GM23338 (cell line): ENCODE results near the gene MGME1. TPM values are rescaled to one million over a fixed set of nuclear protein-coding genes. Genes with fewer than 3 reads are reported as not detected.

Experiments used
- ATAC-seq: fragments of 200-7000 bp; cut with Tn5 transposase; 3 replicates; pipeline ENCODE4 v1.9.1; 2020
- DNase-seq: peaks from one replicate; pipeline ENCODE4 v3.0.0-alpha.2; 2015; ENCODE audit warnings: low spot score
- H2AFZ ChIP-seq: fragments of 200-600 bp; sonication (generic); 2 replicates; pipeline ENCODE4 v1.8.0; 2016; ENCODE audit warnings: antibody characterized with exemption, mild to moderate bottlenecking, moderate library complexity
- H3F3A ChIP-seq: fragments of 200-600 bp; sonication (generic); replicated peaks from 2 replicates; pipeline ENCODE4 v1.8.0; 2017; ENCODE audit warnings: antibody characterized with exemption, mixed run types, low read depth
- H3K27ac ChIP-seq: fragments of 200-600 bp; sonication (generic); 2 replicates; pipeline ENCODE4 v1.6.1; 2016; ENCODE audit warnings: low read depth
- H3K27me3 ChIP-seq: fragments of 200-600 bp; sonication (generic); 2 replicates; pipeline ENCODE4 v1.8.0; 2016; ENCODE audit warnings: mild to moderate bottlenecking, mixed run types, moderate library complexity; ENCODE audit not compliant: insufficient read depth
- H3K36me3 ChIP-seq: fragments of 200-600 bp; sonication (generic); 2 replicates; pipeline ENCODE4 v1.8.0; 2016; ENCODE audit warnings: mild to moderate bottlenecking; ENCODE audit not compliant: insufficient read depth
- H3K4me1 ChIP-seq: fragments of 200-600 bp; sonication (generic); 2 replicates; pipeline ENCODE4 v1.8.0; 2016; ENCODE audit warnings: mild to moderate bottlenecking, moderate library complexity; ENCODE audit not compliant: insufficient read depth
- H3K4me2 ChIP-seq: fragments of 200-600 bp; sonication (generic); 2 replicates; pipeline ENCODE4 v1.7.1; 2017; ENCODE audit warnings: mixed run types
- H3K4me3 ChIP-seq: fragments of 200-600 bp; sonication (generic); 2 replicates; pipeline ENCODE4 v1.6.1; 2016; ENCODE audit warnings: mixed run types
- H3K79me2 ChIP-seq: fragments of 200-600 bp; sonication (generic); replicated peaks from 2 replicates; pipeline ENCODE4 v1.8.0; 2017; ENCODE audit warnings: mild to moderate bottlenecking; ENCODE audit not compliant: insufficient read depth
- H3K9me2 ChIP-seq: fragments of 200-600 bp; sonication (generic); 2 replicates; pipeline ENCODE4 v1.8.0; 2017; ENCODE audit not compliant: insufficient read depth
- H4K20me1 ChIP-seq: fragments of 200-600 bp; sonication (generic); replicated peaks from 2 replicates; pipeline ENCODE4 v1.8.0; 2017; ENCODE audit warnings: mild to moderate bottlenecking; ENCODE audit not compliant: insufficient read depth
- H3K27ac Mint-ChIP-seq: 2 replicates; pipeline ENCODE4 v1.8.0; 2020; ENCODE audit warnings: inconsistent platforms, mild to moderate bottlenecking, moderate library complexity, mixed read lengths
- H3K27me3 Mint-ChIP-seq: 3 replicates; pipeline ENCODE4 v1.8.0; 2022; ENCODE audit warnings: low read depth, mild to moderate bottlenecking, moderate library complexity, mixed read lengths, inconsistent platforms; ENCODE audit not compliant: insufficient read depth, poor library complexity
- H3K36me3 Mint-ChIP-seq: 3 replicates; pipeline ENCODE4 v1.8.0; 2021; ENCODE audit warnings: low read depth, mild to moderate bottlenecking, inconsistent platforms, moderate library complexity, mixed read lengths
- H3K4me1 Mint-ChIP-seq: 3 replicates; pipeline ENCODE4 v1.8.0; 2020; ENCODE audit warnings: mild to moderate bottlenecking, inconsistent platforms, mixed read lengths
- H3K4me3 Mint-ChIP-seq: 3 replicates; pipeline ENCODE4 v1.8.0; 2021; ENCODE audit warnings: moderate library complexity, mild to moderate bottlenecking, inconsistent platforms, mixed read lengths
- H3K9me3 Mint-ChIP-seq: 3 replicates; pipeline ENCODE4 v1.8.0; 2020; ENCODE audit warnings: moderate library complexity, mild to moderate bottlenecking, inconsistent platforms, mixed read lengths
- CREB1 ChIP-seq: fragments of 250-450 bp; sonication (Bioruptor Pico); IDR thresholded peaks from 2 replicates; pipeline ENCODE4 v1.5.0; 2020; ENCODE audit warnings: low read depth, mild to moderate bottlenecking, moderate library complexity
- ETS1 ChIP-seq: IDR thresholded peaks from 2 replicates; pipeline ENCODE4 v1.6.1; 2016; ENCODE audit warnings: antibody characterized with exemption
- EZH2 ChIP-seq: fragments of 200-600 bp; sonication (generic); IDR thresholded peaks from one replicate; pipeline ENCODE4 v1.8.0; 2017; ENCODE audit warnings: antibody characterized with exemption, mild to moderate bottlenecking, low read depth; ENCODE audit not compliant: unreplicated experiment
- EZH2phosphoT487 ChIP-seq: fragments of 200-600 bp; sonication (generic); IDR thresholded peaks from one replicate; pipeline ENCODE4 v1.8.1; 2018; ENCODE audit warnings: antibody characterized with exemption; ENCODE audit not compliant: unreplicated experiment
- JUNB ChIP-seq: IDR thresholded peaks from one replicate; pipeline ENCODE4 v1.6.1; 2016; ENCODE audit warnings: antibody characterized with exemption; ENCODE audit not compliant: unreplicated experiment
- NANOG ChIP-seq: IDR thresholded peaks from 2 replicates; pipeline ENCODE4 v1.6.1; 2016; ENCODE audit warnings: antibody characterized with exemption, borderline replicate concordance
- POLR2AphosphoS5 ChIP-seq: IDR thresholded peaks from 2 replicates; pipeline ENCODE4 v1.6.1; 2016; ENCODE audit warnings: antibody characterized with exemption, low read depth
- STAT1 ChIP-seq: IDR thresholded peaks from one replicate; pipeline ENCODE4 v1.6.1; 2016; ENCODE audit warnings: antibody characterized with exemption; ENCODE audit not compliant: unreplicated experiment
- ZNF114 ChIP-seq: fragments of 250-450 bp; sonication (Bioruptor Pico); IDR thresholded peaks from 2 replicates; pipeline ENCODE4 v1.5.0; 2020; ENCODE audit warnings: mild to moderate bottlenecking, moderate library complexity
- ZNF331 ChIP-seq: fragments of 250-450 bp; sonication (Bioruptor Pico); IDR thresholded peaks from 2 replicates; pipeline ENCODE4 v1.5.0; 2020; ENCODE audit warnings: low read depth, mild to moderate bottlenecking, moderate library complexity
- ZNF462 ChIP-seq: fragments of 250-450 bp; sonication (Bioruptor Pico); IDR thresholded peaks from 2 replicates; pipeline ENCODE4 v1.5.0; 2020; ENCODE audit warnings: mild to moderate bottlenecking, moderate library complexity
- polyA plus RNA-seq: library from polyadenylated mRNA; unstranded; fragments of >200 nt; fragmentation: Nextera tagmentation; extraction: Ambion mirVana; gene quantifications from 2 replicates; pipeline ENCODE4 v1.2.1, GENCODE V29; 2016
- total RNA-seq: library from RNA; depleted of rRNA; stranded (reverse); fragments of >200 nt; shearing (Covaris generic); gene quantifications from 2 replicates; pipeline ENCODE4 v1.2.3, GENCODE V29; 2014
- TF ChIP-seq, protein P1 (sequence below), 2 experiments: fragments of 200-600 bp in 1 of 2; sonication (generic) in 1 of 2; conservative IDR thresholded peaks; 2 replicates each; pipeline versions ENCODE4 v1.5.1 to v1.6.1; 2016 to 2017; ENCODE audit warnings: antibody characterized with exemption in 2 of 2, low read depth in 2 of 2, mild to moderate bottlenecking in 2 of 2, moderate library complexity in 1 of 2
- TF ChIP-seq, protein P2 (sequence below): IDR thresholded peaks from one replicate; pipeline ENCODE4 v1.6.1; 2018; ENCODE audit warnings: antibody characterized with exemption; ENCODE audit not compliant: unreplicated experiment

The MGME1 gene
- total and polyA plus RNA-seq, 2 experiments from 2014 or later: 43.1 to 56.9 TPM

DNA sequence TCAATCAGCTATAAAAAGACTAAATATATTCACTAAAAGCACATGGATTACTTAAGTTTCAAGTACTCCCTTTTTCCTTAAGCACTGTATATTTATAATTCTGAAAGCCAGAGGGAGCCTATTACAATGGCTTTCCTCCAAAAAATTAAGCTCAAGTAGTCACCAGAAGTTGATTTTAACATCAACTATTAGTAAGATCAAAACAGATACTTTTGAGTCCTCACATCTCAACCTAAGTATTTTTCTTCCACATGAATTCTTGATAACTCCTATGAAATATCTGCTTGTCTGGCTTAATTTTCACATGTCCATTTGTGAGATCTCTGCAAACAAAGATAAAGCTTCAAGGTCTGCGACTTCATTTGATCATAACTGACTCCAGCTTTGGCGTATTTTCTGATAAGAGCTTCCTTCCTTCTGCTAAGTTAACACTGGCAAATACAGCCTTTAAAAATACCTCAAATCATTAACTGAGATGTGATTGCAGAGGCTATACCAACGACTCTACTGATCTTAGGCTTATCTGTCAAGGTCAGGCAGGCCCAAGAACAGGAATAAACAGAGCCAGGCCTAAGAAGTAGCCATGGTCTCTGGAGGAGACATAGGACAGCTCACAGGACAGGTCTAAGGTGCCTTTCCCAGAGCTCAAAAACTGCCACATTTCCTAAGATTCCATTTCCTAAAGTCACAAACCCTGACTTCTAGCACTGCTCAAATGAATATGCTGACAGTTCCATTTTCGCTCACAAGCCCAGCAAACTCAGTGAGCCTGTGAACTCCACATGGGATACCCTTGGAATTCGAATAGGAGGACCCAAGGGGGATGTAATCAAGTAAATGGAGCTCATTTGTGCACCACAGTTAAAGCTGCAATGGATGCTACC, 10.2 kb upstream of the MGME1 start:
- no peak for ATAC-seq
- DNase-seq: peak; percentile 20
- Histone ChIP-seq H3F3A (peaks cover 13% of the 10 kb centered on the region), H3K27ac (peak overlapping the region; percentile 67), H3K9me2 (no peaks in the 10 kb centered on the region), H3K79me2 (peaks cover 100% of the 10 kb centered on the region), H3K4me2 (peak overlapping the region; percentile 53), H3K4me1 (peaks cover 43% of the 10 kb centered on the region), H4K20me1 (peaks cover 90% of the 10 kb centered on the region), H2AFZ (no peak overlapping the region), H3K36me3 (peaks cover 21% of the 10 kb centered on the region), H3K4me3 (peak overlapping the region; percentile 19; the same call in 1 of the 2 replicates), H3K27me3 (no peaks in the 10 kb centered on the region)
- Mint-ChIP-seq H3K4me1 (peaks cover 52% of the 10 kb centered on the region), H3K27ac (peak overlapping the region; percentile 72; the same call in 1 of the 2 replicates), H3K9me3 (no peaks in the 10 kb centered on the region), H3K4me3 (no peak overlapping the region), H3K36me3 (peaks cover 79% of the 10 kb centered on the region), H3K27me3 (peaks cover 11% of the 10 kb centered on the region)
- TF ChIP-seq, protein P1, sequence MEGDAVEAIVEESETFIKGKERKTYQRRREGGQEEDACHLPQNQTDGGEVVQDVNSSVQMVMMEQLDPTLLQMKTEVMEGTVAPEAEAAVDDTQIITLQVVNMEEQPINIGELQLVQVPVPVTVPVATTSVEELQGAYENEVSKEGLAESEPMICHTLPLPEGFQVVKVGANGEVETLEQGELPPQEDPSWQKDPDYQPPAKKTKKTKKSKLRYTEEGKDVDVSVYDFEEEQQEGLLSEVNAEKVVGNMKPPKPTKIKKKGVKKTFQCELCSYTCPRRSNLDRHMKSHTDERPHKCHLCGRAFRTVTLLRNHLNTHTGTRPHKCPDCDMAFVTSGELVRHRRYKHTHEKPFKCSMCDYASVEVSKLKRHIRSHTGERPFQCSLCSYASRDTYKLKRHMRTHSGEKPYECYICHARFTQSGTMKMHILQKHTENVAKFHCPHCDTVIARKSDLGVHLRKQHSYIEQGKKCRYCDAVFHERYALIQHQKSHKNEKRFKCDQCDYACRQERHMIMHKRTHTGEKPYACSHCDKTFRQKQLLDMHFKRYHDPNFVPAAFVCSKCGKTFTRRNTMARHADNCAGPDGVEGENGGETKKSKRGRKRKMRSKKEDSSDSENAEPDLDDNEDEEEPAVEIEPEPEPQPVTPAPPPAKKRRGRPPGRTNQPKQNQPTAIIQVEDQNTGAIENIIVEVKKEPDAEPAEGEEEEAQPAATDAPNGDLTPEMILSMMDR (conservative IDR thresholded peaks at IDR 0.05; ENCODE audit: low read depth in 2 of 2): no peak
- TF ChIP-seq ZNF331 (no peak), ZNF114 (no peak), STAT1 (no peak), JUNB (no peak), POLR2AphosphoS5 (no peak), ZNF462 (CRISPR knock-in tag) (no peak), NANOG (no peak), ETS1 (no peak), EZH2 (no peak), CREB1 (no peak), EZH2phosphoT487 (no peak)
- TF ChIP-seq, protein P2, sequence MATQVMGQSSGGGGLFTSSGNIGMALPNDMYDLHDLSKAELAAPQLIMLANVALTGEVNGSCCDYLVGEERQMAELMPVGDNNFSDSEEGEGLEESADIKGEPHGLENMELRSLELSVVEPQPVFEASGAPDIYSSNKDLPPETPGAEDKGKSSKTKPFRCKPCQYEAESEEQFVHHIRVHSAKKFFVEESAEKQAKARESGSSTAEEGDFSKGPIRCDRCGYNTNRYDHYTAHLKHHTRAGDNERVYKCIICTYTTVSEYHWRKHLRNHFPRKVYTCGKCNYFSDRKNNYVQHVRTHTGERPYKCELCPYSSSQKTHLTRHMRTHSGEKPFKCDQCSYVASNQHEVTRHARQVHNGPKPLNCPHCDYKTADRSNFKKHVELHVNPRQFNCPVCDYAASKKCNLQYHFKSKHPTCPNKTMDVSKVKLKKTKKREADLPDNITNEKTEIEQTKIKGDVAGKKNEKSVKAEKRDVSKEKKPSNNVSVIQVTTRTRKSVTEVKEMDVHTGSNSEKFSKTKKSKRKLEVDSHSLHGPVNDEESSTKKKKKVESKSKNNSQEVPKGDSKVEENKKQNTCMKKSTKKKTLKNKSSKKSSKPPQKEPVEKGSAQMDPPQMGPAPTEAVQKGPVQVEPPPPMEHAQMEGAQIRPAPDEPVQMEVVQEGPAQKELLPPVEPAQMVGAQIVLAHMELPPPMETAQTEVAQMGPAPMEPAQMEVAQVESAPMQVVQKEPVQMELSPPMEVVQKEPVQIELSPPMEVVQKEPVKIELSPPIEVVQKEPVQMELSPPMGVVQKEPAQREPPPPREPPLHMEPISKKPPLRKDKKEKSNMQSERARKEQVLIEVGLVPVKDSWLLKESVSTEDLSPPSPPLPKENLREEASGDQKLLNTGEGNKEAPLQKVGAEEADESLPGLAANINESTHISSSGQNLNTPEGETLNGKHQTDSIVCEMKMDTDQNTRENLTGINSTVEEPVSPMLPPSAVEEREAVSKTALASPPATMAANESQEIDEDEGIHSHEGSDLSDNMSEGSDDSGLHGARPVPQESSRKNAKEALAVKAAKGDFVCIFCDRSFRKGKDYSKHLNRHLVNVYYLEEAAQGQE: no peak
